Measurements from ENCODE around the gene LTBP3. TPM values are rescaled to one million over a fixed set of nuclear protein-coding genes. Genes with fewer than 3 reads are reported as not detected.

The LTBP3 gene
- total RNA-seq, 1 experiment from 2014 or later, result 248 TPM

DNA sequence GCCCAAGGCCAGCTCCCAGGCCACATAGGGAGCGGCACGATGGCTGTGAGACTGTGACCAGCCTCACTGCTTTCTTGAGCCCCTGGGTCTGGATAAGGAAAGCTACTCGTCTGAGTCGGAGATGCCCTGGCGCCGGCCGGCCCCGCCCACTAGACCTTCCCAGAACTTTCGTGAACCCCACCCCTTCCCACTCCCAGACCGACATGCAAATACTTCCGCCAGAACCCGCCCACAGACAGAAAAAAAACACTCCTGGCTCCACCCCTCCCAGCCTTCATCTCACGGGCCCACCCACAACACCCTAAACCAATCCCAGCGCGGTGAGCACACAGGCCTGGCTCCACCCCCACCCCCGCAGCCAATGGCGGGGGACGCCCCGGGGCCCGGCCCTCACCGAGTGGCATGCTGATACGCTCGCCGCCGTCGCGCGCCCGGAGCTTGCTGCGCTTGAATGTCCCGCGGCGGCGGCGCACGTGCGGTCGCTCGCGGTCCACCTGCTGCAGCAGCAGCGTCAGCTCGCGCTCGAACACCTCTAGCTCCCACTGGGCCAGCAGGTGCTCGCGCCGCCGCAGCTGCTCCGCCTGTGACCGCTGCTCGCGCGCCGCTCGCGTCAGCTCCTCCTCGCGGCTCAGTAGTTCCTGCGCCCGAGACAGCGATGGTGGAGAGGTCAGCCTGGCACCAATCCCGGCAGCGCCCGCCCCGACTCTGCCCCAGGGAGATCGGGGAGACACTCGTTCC lies 48.9 kb upstream of the LTBP3 start:
- Histone ChIP-seq H3K27ac (ENCODE audit: low read depth, low read length) (peak overlapping the region; percentile 67), H3K27me3 (ENCODE audit: insufficient read depth, low read length) (no peaks in the 10 kb centered on the region), H3K9me3 (ENCODE audit: control insufficient read depth in 1 of 2, insufficient read depth in 1 of 2, low read depth in 1 of 2, low read length in 2 of 2) (no peaks in the 10 kb centered on the region), H4K20me1 (ENCODE audit: insufficient read depth) (no peaks in the 10 kb centered on the region), H3K4me2 (ENCODE audit: low read length) (peak overlapping the region; percentile 68), H3K4me1 (ENCODE audit: control insufficient read depth in 1 of 2, insufficient read depth in 2 of 2, low read length in 2 of 2) (peaks cover 8 to 44% of the 10 kb centered on the region in 2 experiments; a peak in 3 of 4 replicates), H2AFZ (ENCODE audit: low read depth, low read length, poor library complexity, severe bottlenecking) (no peak overlapping the region), H3K9ac (ENCODE audit: low read length) (peak overlapping the region; percentile 43), H3K36me3 (ENCODE audit: control insufficient read depth in 1 of 2, insufficient read depth in 2 of 2, low read length in 2 of 2) (peaks cover 14 to 20% of the 10 kb centered on the region in 2 experiments; a peak in 3 of 4 replicates), H3K4me3 (replicated peaks in 1 of 2; ENCODE audit: low read depth in 1 of 2, low read length in 2 of 2) (peak overlapping the region; percentile 7 to 35; a peak in 3 of 4 replicates), H3K9me2 (ENCODE audit: insufficient read depth) (no peaks in the 10 kb centered on the region), H3K79me2 (ENCODE audit: insufficient read depth, low read length) (peaks cover 23% of the 10 kb centered on the region)
- intact Hi-C loops (cut with micrococcal nuclease), result no loop called here
- POLR2A ChIA-PET, result interaction anchor here (1.4 to 1.5 kb wide), 2 partner anchors 8 to 31 kb away, joined by 3 to 5 read pairs; partner anchors contain the start of genes PCNX3 and SIPA1
- ATAC-seq, result peak; percentile 98
- no TSS peak for BruUV-seq (replicated peaks)
- CTCF ChIA-PET, result interaction anchor here (2.7 kb wide), 1 partner anchor 13 kb away, joined by 13 read pairs; no protein-coding TSS in a partner anchor
- TF ChIP-seq TCF7L2 (IDR thresholded peaks at IDR 0.05; ENCODE audit: borderline replicate concordance, extremely low read depth, insufficient read depth, insufficient read length) (no peak), POLR2AphosphoS5 (IDR thresholded peaks at IDR 0.05; ENCODE audit: low read depth, low read length) (peak; percentile 42; the same call in 1 of the 2 replicates)
- DNase-seq (ENCODE audit: low read depth, low spot score), result peak; percentile 89
- RAD21 ChIA-PET (ENCODE audit: low non-redundant PET in 1 of 2, low total read pairs in 2 of 2, uncharacterized antibody in 2 of 2, unreplicated experiment in 2 of 2), result interaction anchor here in 1 of 2 experiments (0.5 kb wide), 1 partner anchor 67 kb away, joined by 3 read pairs; no protein-coding TSS in a partner anchor

- ChIA-PET CTCF (interaction anchor here (1.1 kb wide), 1 partner anchor 31 kb away, joined by 3 read pairs; no protein-coding TSS in a partner anchor), RAD21 (ENCODE audit: low non-redundant PET in 1 of 2, low total read pairs in 2 of 2, uncharacterized antibody in 2 of 2, unreplicated experiment in 2 of 2) (no interaction called here), POLR2A (no interaction called here)
- Histone ChIP-seq H3K4me2 (ENCODE audit: low read length) (no peak overlapping the region), H3K27ac (ENCODE audit: low read depth, low read length) (no peak overlapping the region), H2AFZ (ENCODE audit: low read depth, low read length, poor library complexity, severe bottlenecking) (no peak overlapping the region), H3K27me3 (ENCODE audit: insufficient read depth, low read length) (no peaks in the 10 kb centered on the region), H3K9ac (ENCODE audit: low read length) (no peak overlapping the region), H3K4me3 (replicated peaks in 1 of 2; ENCODE audit: low read depth in 1 of 2, low read length in 2 of 2) (no peak overlapping the region), H3K36me3 (ENCODE audit: control insufficient read depth in 1 of 2, insufficient read depth in 2 of 2, low read length in 2 of 2) (peaks cover 14 to 16% of the 10 kb centered on the region in 2 experiments; a peak in 3 of 4 replicates), H3K4me1 (ENCODE audit: control insufficient read depth in 1 of 2, insufficient read depth in 2 of 2, low read length in 2 of 2) (peaks cover 8 to 17% of the 10 kb centered on the region in 2 experiments; a peak in 3 of 4 replicates), H3K79me2 (ENCODE audit: insufficient read depth, low read length) (no peaks in the 10 kb centered on the region), H3K9me3 (ENCODE audit: control insufficient read depth in 1 of 2, insufficient read depth in 1 of 2, low read depth in 1 of 2, low read length in 2 of 2) (no peaks in the 10 kb centered on the region), H3K9me2 (ENCODE audit: insufficient read depth) (no peaks in the 10 kb centered on the region), H4K20me1 (ENCODE audit: insufficient read depth) (no peaks in the 10 kb centered on the region)
- intact Hi-C loops (cut with micrococcal nuclease), result no loop called here
- BruUV-seq (replicated peaks), result no TSS peak
- ATAC-seq (no peak), DNase-seq (ENCODE audit: low read depth, low spot score) (no peak)
- TF ChIP-seq SP1 (IDR thresholded peaks at IDR 0.05; ENCODE audit: low read depth), result no peak
- TF ChIP-seq, protein P1, sequence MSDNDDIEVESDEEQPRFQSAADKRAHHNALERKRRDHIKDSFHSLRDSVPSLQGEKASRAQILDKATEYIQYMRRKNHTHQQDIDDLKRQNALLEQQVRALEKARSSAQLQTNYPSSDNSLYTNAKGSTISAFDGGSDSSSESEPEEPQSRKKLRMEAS (IDR thresholded peaks at IDR 0.05), result no peak
Observed at GRCh38 chr11:65604258-65604657, 46.1 kb upstream of the LTBP3 start.

Measured in HCT116 (cell line).